ENCODE results near the gene RPS17. TPM values are rescaled to one million over a fixed set of nuclear protein-coding genes. Genes with fewer than 3 reads are reported as not detected.

The RPS17 gene
- total and polyA plus RNA-seq, 9 donors, result 2,775 to 5,512 (median 3,236) TPM

GRCh38 chr15:82553846-82554245 is 13.6 kb upstream of the RPS17 start:
- no peaks in the 10 kb centered on the region for H3K4me1 ChIP-seq (ENCODE audit: control insufficient read depth, insufficient read depth, low read length)
- H3K27ac ChIP-seq (ENCODE audit: low read length), result no peak overlapping the region
- no peak overlapping the region for H3K4me3 ChIP-seq (ENCODE audit: low read length)
- H3K36me3 ChIP-seq (ENCODE audit: control insufficient read depth, insufficient read depth, low read length), result no peaks in the 10 kb centered on the region
- no CpG with 5 or more reads among the region's 1 CpG for WGBS (ENCODE audit: insufficient coverage)
- peaks cover 9% of the 10 kb centered on the region for H3K27me3 ChIP-seq (ENCODE audit: control insufficient read depth, insufficient read depth, low read length)
- no peak for DNase-seq
- no peaks in the 10 kb centered on the region for H3K9me3 ChIP-seq (replicated peaks; ENCODE audit: control insufficient read depth, low read depth, low read length)

GRCh38 chr15:82552861-82553260 is 12.6 kb upstream of the RPS17 start:
- DNase-seq, result no peak
- H3K36me3 ChIP-seq (ENCODE audit: control insufficient read depth, insufficient read depth, low read length), result no peaks in the 10 kb centered on the region
- 46% methylated on average over 2 of the region's 2 CpGs for WGBS (ENCODE audit: insufficient coverage)
- peaks cover 9% of the 10 kb centered on the region for H3K27me3 ChIP-seq (ENCODE audit: control insufficient read depth, insufficient read depth, low read length)
- H3K27ac ChIP-seq (ENCODE audit: low read length), result no peak overlapping the region
- H3K9me3 ChIP-seq (replicated peaks; ENCODE audit: control insufficient read depth, low read depth, low read length), result no peaks in the 10 kb centered on the region
- no peak overlapping the region for H3K4me3 ChIP-seq (ENCODE audit: low read length)
- H3K4me1 ChIP-seq (ENCODE audit: control insufficient read depth, insufficient read depth, low read length), result no peaks in the 10 kb centered on the region

- no peaks in the 10 kb centered on the region for H3K4me1 ChIP-seq (ENCODE audit: control insufficient read depth, insufficient read depth, low read length)
- no peak overlapping the region for H3K4me3 ChIP-seq (ENCODE audit: low read length)
- no CpG with 5 or more reads among the region's 5 CpGs for WGBS (ENCODE audit: insufficient coverage)
- DNase-seq, result no peak
- H3K9me3 ChIP-seq (replicated peaks; ENCODE audit: control insufficient read depth, low read depth, low read length), result no peaks in the 10 kb centered on the region
- H3K27me3 ChIP-seq (ENCODE audit: control insufficient read depth, insufficient read depth, low read length), result peaks cover 9% of the 10 kb centered on the region
- H3K27ac ChIP-seq (ENCODE audit: low read length), result no peak overlapping the region
- H3K36me3 ChIP-seq (ENCODE audit: control insufficient read depth, insufficient read depth, low read length), result no peaks in the 10 kb centered on the region
These were observed 11.5 kb upstream of the RPS17 start for GRCh38 chr15:82551646-82552247.

GRCh38 chr15:82549199-82549665 is 9.0 kb upstream of the RPS17 start:
- H3K4me3 ChIP-seq (ENCODE audit: low read length), result no peak overlapping the region
- 98% methylated on average over 7 of the region's 9 CpGs for WGBS (ENCODE audit: insufficient coverage)
- no peak overlapping the region for H3K27ac ChIP-seq (ENCODE audit: low read length)
- H3K9me3 ChIP-seq (replicated peaks; ENCODE audit: control insufficient read depth, low read depth, low read length), result no peaks in the 10 kb centered on the region
- no peaks in the 10 kb centered on the region for H3K4me1 ChIP-seq (ENCODE audit: control insufficient read depth, insufficient read depth, low read length)
- H3K36me3 ChIP-seq (ENCODE audit: control insufficient read depth, insufficient read depth, low read length), result no peaks in the 10 kb centered on the region
- peaks cover 5% of the 10 kb centered on the region for H3K27me3 ChIP-seq (ENCODE audit: control insufficient read depth, insufficient read depth, low read length)
- DNase-seq, result no peak

- Histone ChIP-seq H3K27me3 (ENCODE audit: control insufficient read depth, insufficient read depth, low read length) (peaks cover 5% of the 10 kb centered on the region), H3K4me1 (ENCODE audit: control insufficient read depth, insufficient read depth, low read length) (no peaks in the 10 kb centered on the region), H3K9me3 (replicated peaks; ENCODE audit: control insufficient read depth, low read depth, low read length) (no peaks in the 10 kb centered on the region), H3K36me3 (ENCODE audit: control insufficient read depth, insufficient read depth, low read length) (no peaks in the 10 kb centered on the region), H3K27ac (ENCODE audit: low read length) (no peak overlapping the region), H3K4me3 (ENCODE audit: low read length) (no peak overlapping the region)
- 66% methylated on average over 2 of the region's 2 CpGs for WGBS (ENCODE audit: insufficient coverage)
- no peak for DNase-seq
These were observed 8.4 kb upstream of the RPS17 start for GRCh38 chr15:82548700-82549099.

- WGBS (ENCODE audit: insufficient coverage), result 59% methylated on average over 3 of the region's 6 CpGs
- H3K4me3 ChIP-seq (ENCODE audit: low read length), result no peak overlapping the region
- peaks cover 5% of the 10 kb centered on the region for H3K27me3 ChIP-seq (ENCODE audit: control insufficient read depth, insufficient read depth, low read length)
- no peak overlapping the region for H3K27ac ChIP-seq (ENCODE audit: low read length)
- no peaks in the 10 kb centered on the region for H3K9me3 ChIP-seq (replicated peaks; ENCODE audit: control insufficient read depth, low read depth, low read length)
- no peaks in the 10 kb centered on the region for H3K36me3 ChIP-seq (ENCODE audit: control insufficient read depth, insufficient read depth, low read length)
- DNase-seq, result no peak
- peaks cover 4% of the 10 kb centered on the region for H3K4me1 ChIP-seq (ENCODE audit: control insufficient read depth, insufficient read depth, low read length)
These were observed 5.2 kb upstream of the RPS17 start for GRCh38 chr15:82545478-82545877.

- Histone ChIP-seq H3K27me3 (ENCODE audit: control insufficient read depth, insufficient read depth, low read length) (peaks cover 2% of the 10 kb centered on the region), H3K9me3 (replicated peaks; ENCODE audit: control insufficient read depth, low read depth, low read length) (no peaks in the 10 kb centered on the region), H3K4me1 (ENCODE audit: control insufficient read depth, insufficient read depth, low read length) (peaks cover 4% of the 10 kb centered on the region), H3K27ac (ENCODE audit: low read length) (no peak overlapping the region), H3K4me3 (ENCODE audit: low read length) (no peak overlapping the region), H3K36me3 (ENCODE audit: control insufficient read depth, insufficient read depth, low read length) (no peaks in the 10 kb centered on the region)
- no CpG with 5 or more reads among the region's 3 CpGs for WGBS (ENCODE audit: insufficient coverage)
- DNase-seq, result no peak
These were observed 4.7 kb upstream of the RPS17 start for GRCh38 chr15:82545002-82545401.

- no peaks in the 10 kb centered on the region for H3K36me3 ChIP-seq (ENCODE audit: control insufficient read depth, insufficient read depth, low read length)
- WGBS (ENCODE audit: insufficient coverage), result 85% methylated on average over 7 of the region's 9 CpGs
- DNase-seq, result no peak
These were observed 4.2 kb upstream of the RPS17 start for GRCh38 chr15:82544431-82544830.

GRCh38 chr15:82543160-82543559 is 2.9 kb upstream of the RPS17 start:
- Histone ChIP-seq H3K4me1 (ENCODE audit: control insufficient read depth, insufficient read depth, low read length) (peaks cover 15% of the 10 kb centered on the region), H3K9me3 (replicated peaks; ENCODE audit: control insufficient read depth, low read depth, low read length) (no peaks in the 10 kb centered on the region), H3K27ac (ENCODE audit: low read length) (no peak overlapping the region), H3K36me3 (ENCODE audit: control insufficient read depth, insufficient read depth, low read length) (peaks cover 8% of the 10 kb centered on the region), H3K4me3 (ENCODE audit: low read length) (no peak overlapping the region), H3K27me3 (ENCODE audit: control insufficient read depth, insufficient read depth, low read length) (peaks cover 2% of the 10 kb centered on the region)
- no CpG with 5 or more reads among the region's 2 CpGs for WGBS (ENCODE audit: insufficient coverage)
- peak; percentile 39 for DNase-seq

More at GRCh38 chr15:82544431-82544830, 4.2 kb upstream of the RPS17 start:
- Histone ChIP-seq H3K4me3 (ENCODE audit: low read length) (no peak overlapping the region), H3K27ac (ENCODE audit: low read length) (no peak overlapping the region), H3K4me1 (ENCODE audit: control insufficient read depth, insufficient read depth, low read length) (peaks cover 5% of the 10 kb centered on the region), H3K9me3 (replicated peaks; ENCODE audit: control insufficient read depth, low read depth, low read length) (no peaks in the 10 kb centered on the region), H3K27me3 (ENCODE audit: control insufficient read depth, insufficient read depth, low read length) (peaks cover 2% of the 10 kb centered on the region)

- H3K36me3 ChIP-seq (ENCODE audit: control insufficient read depth, insufficient read depth, low read length), result peaks cover 29% of the 10 kb centered on the region
- H3K4me3 ChIP-seq (ENCODE audit: low read length), result peak overlapping the region; percentile 96
- peaks cover 2% of the 10 kb centered on the region for H3K27me3 ChIP-seq (ENCODE audit: control insufficient read depth, insufficient read depth, low read length)
- H3K4me1 ChIP-seq (ENCODE audit: control insufficient read depth, insufficient read depth, low read length), result peaks cover 15% of the 10 kb centered on the region
- H3K9me3 ChIP-seq (replicated peaks; ENCODE audit: control insufficient read depth, low read depth, low read length), result no peaks in the 10 kb centered on the region
- peak overlapping the region; percentile 94 for H3K27ac ChIP-seq (ENCODE audit: low read length)
- 19% methylated on average over 11 of the region's 11 CpGs for WGBS (ENCODE audit: insufficient coverage)
- peak; percentile 32 for DNase-seq
These were observed 751 bp upstream of the RPS17 start for GRCh38 chr15:82540984-82541431.

GRCh38 chr15:82539691-82540054 is 584 bp downstream of the RPS17 start:
- DNase-seq, result no peak
- Histone ChIP-seq H3K9me3 (replicated peaks; ENCODE audit: control insufficient read depth, low read depth, low read length) (no peaks in the 10 kb centered on the region), H3K4me1 (ENCODE audit: control insufficient read depth, insufficient read depth, low read length) (peaks cover 15% of the 10 kb centered on the region), H3K4me3 (ENCODE audit: low read length) (peak overlapping the region; percentile 96), H3K36me3 (ENCODE audit: control insufficient read depth, insufficient read depth, low read length) (peaks cover 36% of the 10 kb centered on the region), H3K27ac (ENCODE audit: low read length) (peak overlapping the region; percentile 82), H3K27me3 (ENCODE audit: control insufficient read depth, insufficient read depth, low read length) (no peaks in the 10 kb centered on the region)
- WGBS (ENCODE audit: insufficient coverage), result 2% methylated on average over 20 of the region's 23 CpGs
